ENCODE measurements around the gene NRXN3.

NRXN3 gene

DNA sequence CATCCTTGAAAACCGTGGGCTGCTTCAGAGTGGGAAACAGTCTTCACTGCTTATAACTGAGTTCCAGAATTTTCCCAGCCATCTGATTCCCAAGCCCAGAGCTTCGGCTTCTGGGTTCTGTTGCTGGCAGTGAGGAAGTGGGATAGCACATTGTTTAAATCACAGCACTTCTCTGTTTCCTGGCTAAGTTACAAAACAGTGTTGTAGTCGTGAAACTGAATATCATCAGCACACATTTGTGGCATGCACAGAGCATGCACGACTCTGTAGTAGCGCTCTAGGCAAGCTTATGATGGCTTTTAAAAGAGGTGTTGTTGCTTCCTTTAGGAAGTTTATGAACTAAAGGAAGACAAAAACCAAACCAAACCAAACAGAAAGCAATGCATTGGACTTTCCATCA, 1005.5 kb downstream of the NRXN3 start:
- H3K27ac Mint-ChIP-seq, result no peak overlapping the region
- no peaks in the 10 kb centered on the region for H3K4me1 Mint-ChIP-seq
- no peaks in the 10 kb centered on the region for H3K36me3 Mint-ChIP-seq
- H3K4me3 Mint-ChIP-seq, result no peak overlapping the region
- DNase-seq (ENCODE audit: low spot score in 2 of 2), result no peak
- ATAC-seq, result no peak
- H3K9me3 Mint-ChIP-seq, result peaks cover 10% of the 10 kb centered on the region

DNA sequence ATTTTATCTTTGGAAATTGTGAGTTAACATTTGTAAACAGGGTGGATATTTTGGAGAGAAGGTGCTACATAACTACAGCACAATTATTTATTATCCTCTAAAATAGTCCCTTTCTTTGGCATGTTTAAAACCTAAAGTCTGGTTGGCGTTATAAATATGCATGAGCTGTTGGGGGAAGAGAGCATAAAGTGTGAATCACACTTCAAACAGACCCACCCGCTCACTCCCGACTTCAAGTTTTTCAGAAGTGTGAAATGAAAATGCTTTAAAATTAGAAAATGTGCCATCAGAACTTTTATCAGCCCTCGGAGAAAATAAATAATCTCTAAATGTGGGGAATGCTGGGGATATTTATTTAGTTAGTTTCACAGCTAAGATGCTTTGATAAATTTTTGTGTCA, 1006.9 kb downstream of the NRXN3 start:
- no peak overlapping the region for H3K27ac Mint-ChIP-seq
- ATAC-seq (no peak), DNase-seq (ENCODE audit: low spot score in 2 of 2) (no peak)
- H3K36me3 Mint-ChIP-seq, result no peaks in the 10 kb centered on the region
- H3K4me3 Mint-ChIP-seq, result no peak overlapping the region
- no peaks in the 10 kb centered on the region for H3K4me1 Mint-ChIP-seq
- H3K9me3 Mint-ChIP-seq, result peaks cover 10% of the 10 kb centered on the region

DNA sequence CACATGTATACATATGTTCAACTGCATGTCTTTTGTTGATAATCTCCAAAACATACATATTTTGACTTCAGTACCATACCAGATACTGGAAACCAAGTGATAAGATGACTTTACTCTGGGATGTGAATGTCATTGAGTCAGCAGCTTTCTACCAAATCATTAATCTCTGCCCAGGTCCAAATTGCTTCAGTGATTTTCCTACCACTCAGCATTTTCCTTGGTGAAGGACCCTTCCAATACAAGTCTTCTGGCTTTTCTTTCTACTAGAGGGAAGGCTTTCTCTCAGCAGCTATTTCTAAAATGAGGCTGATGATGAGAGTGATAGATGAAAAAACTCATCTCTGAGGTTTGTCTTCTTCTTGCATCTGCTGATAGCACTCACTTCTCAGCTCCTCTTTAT, 1008.5 kb downstream of the NRXN3 start:
- H3K36me3 Mint-ChIP-seq, result no peaks in the 10 kb centered on the region
- no peak overlapping the region for H3K27ac Mint-ChIP-seq
- H3K4me1 Mint-ChIP-seq, result no peaks in the 10 kb centered on the region
- H3K9me3 Mint-ChIP-seq, result peaks cover 16% of the 10 kb centered on the region
- no peak overlapping the region for H3K4me3 Mint-ChIP-seq
- ATAC-seq, result no peak
- DNase-seq (ENCODE audit: low spot score in 2 of 2), result no peak

DNA sequence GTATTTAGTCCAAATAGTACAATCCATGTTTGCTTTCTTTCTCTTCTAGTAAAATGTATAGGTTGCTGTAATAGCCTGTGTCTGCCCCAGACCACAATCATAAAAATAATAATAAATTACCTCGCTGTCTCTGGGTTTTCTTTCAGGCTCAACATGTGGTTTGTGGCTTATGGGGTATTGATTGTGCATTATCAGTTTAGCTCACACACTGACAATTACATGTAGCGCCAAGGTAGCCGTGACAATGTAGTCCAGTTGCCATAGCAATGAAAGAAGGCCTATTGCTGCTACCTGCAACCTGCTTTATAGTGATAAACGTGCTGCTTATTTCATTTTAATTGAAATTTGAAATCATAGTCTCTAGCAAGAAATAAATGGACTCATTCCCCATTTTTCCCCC, 1009.8 kb downstream of the NRXN3 start:
- Mint-ChIP-seq H3K4me3 (no peak overlapping the region), H3K27ac (no peak overlapping the region), H3K9me3 (peaks cover 13% of the 10 kb centered on the region), H3K36me3 (no peaks in the 10 kb centered on the region), H3K4me1 (no peaks in the 10 kb centered on the region)
- ATAC-seq, result no peak
- no peak for DNase-seq (ENCODE audit: low spot score in 2 of 2)

DNA sequence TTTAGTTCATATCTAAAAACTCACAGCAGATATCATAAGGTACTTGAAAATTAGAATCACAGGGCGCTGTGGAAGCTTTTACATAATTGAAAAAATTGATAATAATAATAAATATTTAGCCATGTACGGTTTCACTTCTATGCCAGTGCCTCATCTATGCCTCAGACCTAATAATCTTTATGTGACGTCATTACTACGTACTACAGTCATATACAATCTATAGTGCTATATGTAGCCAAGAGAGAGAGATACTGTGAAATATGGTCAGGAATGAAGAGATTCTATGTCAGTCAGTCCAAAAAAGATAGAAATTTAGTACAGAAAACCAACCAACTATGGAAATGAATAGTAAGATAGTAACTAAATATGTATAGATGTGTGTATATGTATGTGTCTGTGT, 1010.5 kb downstream of the NRXN3 start:
- Mint-ChIP-seq H3K36me3 (no peaks in the 10 kb centered on the region), H3K27ac (no peak overlapping the region), H3K9me3 (peaks cover 13% of the 10 kb centered on the region), H3K4me3 (no peak overlapping the region), H3K4me1 (no peaks in the 10 kb centered on the region)
- DNase-seq (ENCODE audit: low spot score in 2 of 2) (no peak), ATAC-seq (no peak)

DNA sequence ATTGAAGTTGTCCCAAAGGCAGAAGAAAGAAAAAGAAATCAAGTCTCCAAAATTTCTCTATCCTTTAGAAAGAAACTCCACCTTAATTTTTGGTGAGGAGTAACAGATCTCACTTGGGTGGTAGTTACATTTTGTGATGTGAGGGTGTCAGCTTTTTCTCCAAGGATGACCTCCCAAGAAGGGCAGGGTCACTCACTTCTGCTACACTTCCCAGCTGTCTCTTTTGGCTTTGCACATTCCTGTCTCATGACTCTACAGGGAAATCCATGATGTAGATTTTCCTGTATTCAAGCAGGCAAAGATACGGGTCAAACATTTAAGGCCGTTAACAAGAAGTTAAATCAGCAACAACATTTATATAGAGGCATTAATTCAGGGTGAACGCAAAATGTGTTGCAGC, 1016.4 kb downstream of the NRXN3 start:
- Mint-ChIP-seq H3K27ac (no peak overlapping the region), H3K9me3 (peaks cover 8% of the 10 kb centered on the region), H3K36me3 (no peaks in the 10 kb centered on the region), H3K4me1 (no peaks in the 10 kb centered on the region), H3K4me3 (no peak overlapping the region)
- ATAC-seq (no peak), DNase-seq (ENCODE audit: low spot score in 2 of 2) (no peak)

DNA sequence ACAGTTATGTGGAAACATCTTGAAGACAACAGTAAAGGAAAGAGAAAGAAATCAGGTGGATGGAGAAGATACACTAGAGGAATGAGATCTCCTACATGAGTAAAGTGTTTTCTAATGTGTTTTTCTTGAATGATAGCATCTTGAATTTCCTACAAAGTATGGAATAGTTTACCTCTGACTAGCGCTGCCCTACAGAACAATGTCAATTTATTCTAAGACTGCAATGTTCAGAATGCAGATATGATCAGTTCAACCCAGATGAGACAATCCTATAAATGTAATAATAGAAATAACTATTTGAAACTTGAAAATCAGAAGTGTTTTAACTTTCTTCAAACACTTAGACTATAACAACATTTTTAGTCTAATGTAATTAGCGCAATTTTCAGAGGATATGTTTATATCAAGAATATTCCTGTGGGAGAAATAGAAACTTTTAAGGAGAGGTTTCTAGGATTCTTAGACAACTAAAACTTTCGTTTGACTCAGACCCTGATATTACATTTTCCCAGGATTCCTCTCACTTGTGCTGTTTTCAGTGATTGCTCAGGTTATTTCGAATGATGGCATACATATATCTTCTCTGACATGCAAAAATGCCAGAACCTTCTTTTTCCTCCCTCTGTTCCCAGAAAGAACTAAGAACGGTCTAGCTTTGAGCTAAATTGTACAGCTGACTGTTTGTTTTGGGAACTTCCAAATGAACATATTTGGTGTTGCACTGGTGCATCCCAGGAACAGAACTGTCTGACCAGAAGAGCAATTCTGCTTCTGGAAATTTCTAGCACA, 1023.7 kb downstream of the NRXN3 start:
- Mint-ChIP-seq H3K4me3 (no peak overlapping the region), H3K9me3 (peaks cover 6% of the 10 kb centered on the region), H3K36me3 (no peaks in the 10 kb centered on the region), H3K4me1 (no peaks in the 10 kb centered on the region), H3K27ac (no peak overlapping the region)
- ATAC-seq (no peak), DNase-seq (ENCODE audit: low spot score in 2 of 2) (no peak)

DNA sequence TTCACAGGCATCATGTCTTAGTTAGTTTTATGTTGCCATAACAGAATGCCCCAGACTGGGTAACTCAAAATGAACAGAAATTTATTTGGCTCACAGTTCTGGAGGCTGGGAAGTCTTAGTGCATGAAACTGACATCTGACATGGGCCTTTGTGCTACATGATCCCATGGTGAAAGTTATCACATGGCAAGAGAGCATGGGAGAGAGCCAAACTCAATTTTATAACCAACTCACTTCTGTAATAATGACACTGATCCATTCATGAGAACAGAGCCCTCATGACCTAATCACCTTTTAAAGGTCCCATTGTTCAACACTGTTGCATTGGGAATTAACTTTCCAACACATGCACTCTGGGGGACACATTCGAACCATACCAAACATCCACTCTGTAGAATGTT, 1026.0 kb downstream of the NRXN3 start:
- DNase-seq (ENCODE audit: low spot score in 2 of 2), result no peak
- Mint-ChIP-seq H3K36me3 (no peaks in the 10 kb centered on the region), H3K27ac (no peak overlapping the region), H3K4me3 (no peak overlapping the region), H3K9me3 (peaks cover 20% of the 10 kb centered on the region), H3K4me1 (no peaks in the 10 kb centered on the region)
- no peak for ATAC-seq

DNA sequence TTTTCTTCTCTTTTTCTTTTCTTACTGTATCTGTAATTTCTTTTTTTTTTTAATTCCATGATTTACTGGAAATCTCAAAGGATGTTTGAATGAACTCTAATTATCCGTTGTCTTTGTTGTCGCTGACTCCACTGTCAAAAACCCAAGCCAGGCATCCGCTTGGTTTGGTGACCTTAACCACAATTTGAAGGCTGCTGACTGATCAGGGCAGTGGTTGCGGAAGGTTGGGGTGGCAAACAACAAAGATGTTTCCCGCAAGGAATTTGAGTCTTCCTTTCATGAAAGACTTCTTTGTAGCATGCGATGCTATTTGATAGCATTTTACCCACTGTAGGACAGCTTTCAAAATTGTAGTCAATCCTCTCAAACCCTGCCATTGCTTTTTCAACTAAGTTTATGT, 1027.3 kb downstream of the NRXN3 start:
- Mint-ChIP-seq H3K4me3 (no peak overlapping the region), H3K4me1 (no peaks in the 10 kb centered on the region), H3K27ac (no peak overlapping the region), H3K9me3 (peaks cover 20% of the 10 kb centered on the region), H3K36me3 (no peaks in the 10 kb centered on the region)
- DNase-seq (ENCODE audit: low spot score in 2 of 2) (no peak), ATAC-seq (no peak)

DNA sequence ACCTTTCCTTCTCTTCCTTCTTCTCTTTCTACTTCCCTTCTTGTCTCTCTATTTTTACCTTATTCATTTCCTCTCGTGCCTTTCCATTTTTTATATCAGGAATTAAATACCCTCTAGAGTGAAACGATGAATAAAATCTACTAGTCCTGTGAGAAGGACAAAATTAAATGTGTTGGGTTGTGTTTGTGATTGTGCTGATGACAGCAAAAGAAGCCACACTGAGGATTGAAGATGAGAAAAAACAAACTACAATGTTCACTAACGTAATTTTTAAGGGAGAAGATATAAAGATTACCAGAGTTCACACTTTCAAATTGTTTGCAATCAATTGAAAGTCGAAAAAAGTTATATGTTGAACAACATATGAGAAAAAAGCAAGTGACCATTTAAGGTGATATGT, 1029.0 kb downstream of the NRXN3 start:
- no peaks in the 10 kb centered on the region for H3K4me1 Mint-ChIP-seq
- ATAC-seq, result no peak
- H3K4me3 Mint-ChIP-seq, result no peak overlapping the region
- no peak for DNase-seq (ENCODE audit: low spot score in 2 of 2)
- H3K36me3 Mint-ChIP-seq, result no peaks in the 10 kb centered on the region
- no peak overlapping the region for H3K27ac Mint-ChIP-seq
- H3K9me3 Mint-ChIP-seq, result peaks cover 20% of the 10 kb centered on the region

DNA sequence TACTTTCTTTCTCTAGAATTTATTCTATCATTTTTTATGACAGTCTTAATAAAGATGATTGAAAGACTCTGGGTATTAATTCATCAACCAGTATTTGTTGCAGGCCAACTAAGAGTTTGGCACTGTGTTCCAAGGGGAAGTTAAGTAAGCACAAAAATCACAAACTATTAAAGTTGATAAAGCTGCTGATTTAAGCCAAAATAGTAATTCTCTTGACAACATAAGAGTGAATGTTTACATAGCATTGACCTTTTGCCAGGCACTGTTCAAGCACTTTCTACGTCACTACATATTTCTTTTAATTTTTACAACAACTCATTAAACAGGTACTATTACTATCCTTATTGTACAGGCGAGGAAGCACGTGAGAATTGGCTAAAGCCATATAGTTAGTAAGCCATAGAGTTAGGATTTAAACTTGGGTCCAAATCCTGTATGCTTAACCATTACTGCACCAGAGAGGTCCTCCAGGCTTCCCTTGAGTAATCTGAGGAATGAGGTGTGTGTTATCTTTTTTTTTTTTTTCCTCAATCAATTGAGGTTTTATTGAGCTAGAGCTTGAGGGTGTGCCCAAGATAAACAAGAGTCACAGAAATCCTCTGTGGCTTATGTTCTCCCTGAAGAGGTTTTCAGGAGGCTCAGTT, 1031.5 kb downstream of the NRXN3 start:
- no peaks in the 10 kb centered on the region for H3K4me1 Mint-ChIP-seq
- H3K4me3 Mint-ChIP-seq, result no peak overlapping the region
- peaks cover 20% of the 10 kb centered on the region for H3K9me3 Mint-ChIP-seq
- no peaks in the 10 kb centered on the region for H3K36me3 Mint-ChIP-seq
- DNase-seq (ENCODE audit: low spot score in 2 of 2) (no peak), ATAC-seq (no peak)
- no peak overlapping the region for H3K27ac Mint-ChIP-seq

DNA sequence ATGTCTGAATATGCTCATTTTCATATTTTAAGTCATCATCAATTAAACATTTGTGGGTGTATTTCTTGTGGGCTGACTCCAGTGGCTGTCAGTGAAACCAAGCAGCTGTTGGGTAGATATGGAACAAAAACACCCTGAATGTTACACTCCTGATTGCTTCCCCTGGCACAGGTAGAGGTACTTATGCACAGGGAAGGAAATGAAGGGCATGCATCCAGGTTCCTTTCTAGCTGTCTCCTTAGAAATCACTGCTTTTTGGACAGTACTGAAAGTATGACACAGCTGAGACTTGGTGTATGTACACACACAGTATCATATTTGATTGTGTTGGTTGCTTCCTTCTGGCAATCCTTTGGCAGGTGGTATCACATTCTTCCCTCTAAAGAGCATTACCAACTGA, 1034.4 kb downstream of the NRXN3 start:
- no peak for DNase-seq (ENCODE audit: low spot score in 2 of 2)
- H3K4me3 Mint-ChIP-seq, result no peak overlapping the region
- no peak for ATAC-seq
- peaks cover 10% of the 10 kb centered on the region for H3K9me3 Mint-ChIP-seq
- H3K27ac Mint-ChIP-seq, result no peak overlapping the region
- no peaks in the 10 kb centered on the region for H3K4me1 Mint-ChIP-seq
- no peaks in the 10 kb centered on the region for H3K36me3 Mint-ChIP-seq

DNA sequence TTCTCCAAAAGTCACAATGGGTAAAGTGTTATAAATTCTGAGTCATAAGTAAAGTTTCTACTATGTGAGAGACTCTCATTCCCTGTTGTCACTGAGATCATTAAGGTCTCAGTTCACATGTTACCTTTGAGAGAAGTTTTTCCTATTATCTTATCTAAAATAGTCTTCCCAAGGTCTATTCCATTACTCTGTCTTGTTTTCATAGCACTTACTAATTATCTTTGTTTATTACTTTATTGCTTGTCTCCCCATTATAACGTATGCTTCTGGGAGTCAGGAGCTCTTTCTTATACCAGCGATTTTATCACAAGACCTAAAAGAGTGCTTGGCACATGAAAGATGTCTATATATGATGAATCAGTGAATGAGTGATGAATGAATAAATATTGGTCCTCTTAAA, 1039.2 kb downstream of the NRXN3 start:
- Mint-ChIP-seq H3K36me3 (no peaks in the 10 kb centered on the region), H3K27ac (no peak overlapping the region), H3K9me3 (peaks cover 4% of the 10 kb centered on the region), H3K4me1 (no peaks in the 10 kb centered on the region), H3K4me3 (no peak overlapping the region)
- no peak for ATAC-seq
- DNase-seq (ENCODE audit: low spot score in 2 of 2), result no peak

DNA sequence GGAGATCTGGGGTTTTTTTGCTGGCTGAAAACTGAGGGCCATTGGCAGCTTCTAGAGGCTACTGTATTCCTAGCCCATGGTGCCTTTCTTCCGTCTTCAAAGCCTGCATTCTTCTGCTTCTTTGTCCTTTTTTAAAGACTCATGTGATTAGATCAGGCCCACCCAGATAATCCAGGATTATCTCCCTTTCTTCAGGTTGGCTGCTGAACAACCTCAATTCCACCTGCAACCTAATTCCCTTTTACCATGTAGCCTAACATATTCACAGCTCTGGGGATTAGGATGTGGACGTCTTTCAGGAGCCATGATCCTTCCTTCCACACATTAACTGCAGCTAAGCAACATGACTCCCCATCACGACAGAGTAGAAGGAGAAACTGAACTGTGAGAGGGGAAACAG, 1055.6 kb downstream of the NRXN3 start:
- H3K36me3 Mint-ChIP-seq, result no peaks in the 10 kb centered on the region

DNA sequence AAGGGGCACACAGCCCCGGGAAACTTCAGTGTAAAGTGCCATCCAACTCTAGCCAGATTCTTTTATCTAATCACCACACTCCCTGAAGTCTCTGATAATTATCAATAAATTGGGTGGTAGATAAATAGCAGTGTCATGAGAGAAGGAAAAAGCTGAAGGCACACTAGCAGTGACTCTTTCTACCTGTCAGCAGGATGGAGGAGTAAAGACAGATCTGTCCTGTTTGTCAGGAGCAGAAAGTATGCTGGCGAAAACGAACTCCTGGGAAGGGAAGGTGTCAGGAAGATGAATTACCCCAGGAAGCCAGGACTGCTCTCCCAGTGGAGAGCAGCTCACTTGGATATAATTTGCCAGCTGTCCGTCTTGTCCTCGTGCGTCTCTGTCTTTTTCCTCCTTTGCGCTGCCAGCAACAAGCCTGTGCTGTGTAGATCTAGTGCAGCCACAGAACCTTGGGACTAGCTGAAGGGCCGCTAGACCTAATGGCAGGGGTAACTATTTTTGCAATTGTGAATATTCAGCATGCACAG, 1059.3 kb downstream of the NRXN3 start:
- Mint-ChIP-seq H3K4me3 (no peak overlapping the region), H3K27ac (no peak overlapping the region), H3K36me3 (no peaks in the 10 kb centered on the region)

More for the DNA sequence above, 1055.6 kb downstream of the NRXN3 start:
- ATAC-seq, result no peak
- Mint-ChIP-seq H3K4me1 (no peaks in the 10 kb centered on the region), H3K9me3 (peaks cover 6% of the 10 kb centered on the region), H3K27ac (no peak overlapping the region), H3K4me3 (no peak overlapping the region)
- DNase-seq (ENCODE audit: low spot score in 2 of 2), result no peak

DNA sequence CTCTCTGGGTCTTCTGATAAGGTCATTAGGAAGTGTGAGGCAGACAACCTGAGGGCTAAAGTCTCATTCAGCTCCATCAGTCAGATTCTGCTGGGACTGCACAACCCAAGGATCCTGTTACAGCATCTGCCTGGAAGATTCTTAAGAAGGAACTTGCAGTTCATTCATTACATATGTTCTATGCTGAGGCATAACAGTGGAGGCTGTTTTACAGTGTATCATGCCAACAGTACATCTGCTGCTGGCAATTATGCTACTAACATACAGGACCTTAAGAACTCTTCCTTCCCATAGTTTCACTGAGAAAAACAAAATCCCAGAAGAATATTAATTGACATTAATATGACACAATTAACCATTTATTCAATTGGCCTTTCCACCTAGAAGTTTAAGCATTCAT, 1072.5 kb downstream of the NRXN3 start:
- Mint-ChIP-seq H3K27ac (no peak overlapping the region), H3K4me1 (no peaks in the 10 kb centered on the region), H3K36me3 (no peaks in the 10 kb centered on the region), H3K9me3 (peaks cover 14% of the 10 kb centered on the region), H3K4me3 (no peak overlapping the region)
- ATAC-seq (no peak), DNase-seq (ENCODE audit: low spot score in 2 of 2) (no peak)

More for the DNA sequence above, 1059.3 kb downstream of the NRXN3 start:
- DNase-seq (ENCODE audit: low spot score in 2 of 2), result no peak
- ATAC-seq, result no peak
- Mint-ChIP-seq H3K4me1 (no peaks in the 10 kb centered on the region), H3K9me3 (peaks cover 10% of the 10 kb centered on the region)
